NCI-H1092 treated with DMSO at 0.1 percent for 48 hours (cell line): Measurements from ENCODE around the gene INPP5F.

Experiments
- DNase-seq: peaks from one replicate; lab custom pipeline; 2025; lab: John Stamatoyannopoulos, UW

INPP5F gene

DNA sequence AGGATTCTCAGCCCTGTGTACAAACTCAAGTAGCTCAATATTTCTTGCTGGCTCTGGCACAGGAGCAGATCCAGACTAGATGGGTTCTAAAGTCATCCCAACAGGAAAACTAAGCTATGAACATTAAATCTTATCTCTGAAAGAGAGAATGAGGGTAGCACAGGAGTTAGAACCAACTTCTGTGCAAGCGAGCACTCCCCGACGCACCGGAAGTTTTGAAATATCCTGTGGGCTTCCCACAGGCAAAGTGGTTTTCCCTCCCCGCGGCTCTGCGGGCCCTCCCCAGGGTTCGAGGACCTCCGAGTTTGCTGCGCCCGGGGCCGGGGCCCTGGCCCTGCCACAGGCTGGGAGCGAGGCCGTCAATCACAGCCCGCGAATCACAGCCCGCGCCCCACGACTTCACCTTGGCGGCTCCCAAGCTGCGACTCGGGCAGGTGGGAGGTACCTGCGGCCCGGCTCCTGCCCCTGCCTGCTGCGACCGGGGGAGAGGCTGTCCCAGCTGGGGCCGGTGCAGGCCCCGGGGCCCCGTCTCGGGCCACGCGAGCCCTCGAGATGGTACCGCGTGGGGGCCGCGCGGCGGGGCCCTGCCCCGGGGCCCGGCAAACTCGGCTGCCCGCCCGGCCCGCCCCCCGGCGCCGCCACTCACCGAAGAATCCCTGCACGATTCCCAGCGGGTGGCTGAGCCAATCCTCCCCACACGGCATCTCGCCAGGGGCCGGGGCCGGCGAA, 146.2 kb downstream of the INPP5F start:
- DNase-seq: peak; percentile 35

DNA sequence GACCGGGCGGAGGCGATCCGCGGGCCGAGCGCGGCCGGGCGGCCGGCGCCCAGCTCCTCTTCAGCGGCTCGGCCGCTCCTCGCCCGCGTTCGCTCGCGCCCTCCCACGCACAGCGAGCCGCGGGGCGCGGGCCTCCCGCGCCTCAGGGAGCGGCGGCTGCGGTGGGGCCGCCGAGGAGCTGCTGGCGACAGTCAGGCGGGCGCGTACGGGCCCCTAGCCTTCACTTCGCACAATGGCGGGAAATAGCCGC, 146.7 kb downstream of the INPP5F start, which contains the start of gene MCMBP:
Gene MCMBP (minus strand): TSS at position 234 of the 250 bp plus-strand sequence. CDS start 259 bp downstream, outside the sequence.
- DNase-seq: no peak

DNA sequence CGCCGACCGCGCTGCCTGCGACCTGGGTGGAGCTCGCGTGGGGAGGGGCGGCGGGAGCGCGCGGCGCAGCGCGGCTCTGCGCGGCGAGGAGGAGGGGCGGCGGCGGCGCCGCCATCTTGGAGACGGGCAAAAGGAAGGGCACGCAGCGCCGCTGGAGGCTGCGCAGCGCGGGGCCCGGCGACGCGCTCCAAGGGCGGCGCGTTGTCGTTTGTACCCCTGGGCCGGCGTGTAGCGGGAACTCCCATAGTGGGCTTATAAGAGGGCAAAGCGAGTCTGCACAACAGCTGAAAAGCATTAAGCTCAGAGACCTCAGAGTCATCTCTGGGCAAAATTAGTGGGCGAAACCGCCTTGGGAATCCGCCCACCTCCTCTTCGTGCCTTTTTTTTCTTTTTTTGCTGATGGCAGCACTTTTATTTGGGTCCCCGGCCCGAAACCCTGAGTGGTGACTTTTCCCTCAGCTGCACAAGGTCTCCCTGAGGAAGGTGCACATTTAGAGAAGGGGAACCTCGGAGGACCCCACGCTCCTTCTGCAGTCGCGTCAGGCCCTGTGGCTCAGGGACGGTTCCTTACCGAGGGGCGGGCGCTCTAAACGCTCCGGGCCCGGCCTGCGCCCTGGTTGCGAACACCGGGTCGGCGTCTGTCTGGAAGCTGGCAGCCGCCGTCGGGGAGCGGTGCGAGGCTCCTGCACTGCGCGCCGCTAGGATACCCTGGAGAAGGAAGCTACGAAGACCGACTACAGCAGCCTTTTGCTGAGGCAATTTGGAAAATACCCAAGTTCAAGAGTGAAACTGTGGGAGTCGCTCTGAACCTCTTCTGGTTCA, 147.2 kb downstream of the INPP5F start:
- peak; percentile 81 for DNase-seq

DNA sequence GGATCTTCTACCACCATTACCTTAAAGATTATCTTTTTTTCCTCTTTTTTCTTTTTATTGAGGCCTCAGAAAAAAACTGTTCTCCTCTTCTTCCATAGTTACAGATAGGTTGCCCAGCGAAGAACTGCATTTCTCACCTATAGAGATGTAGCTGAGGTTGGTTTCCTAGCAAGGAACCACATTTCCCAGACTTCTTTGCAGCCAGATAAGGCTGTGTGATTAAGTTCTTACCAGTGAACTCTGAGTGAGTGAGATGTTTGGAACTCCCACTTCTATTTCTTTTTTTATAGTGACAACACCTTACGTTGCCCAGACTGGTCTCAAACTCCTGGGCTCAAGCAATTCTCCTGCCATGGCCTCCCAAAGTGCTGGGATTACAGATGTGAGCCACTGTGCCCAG, 152.7 kb downstream of the INPP5F start:
- no peak for DNase-seq
